Islet precursor cell (in vitro differentiated cells): ENCODE data around the gene PPP1R12C.

Experiments
- DNase-seq: peaks from one replicate; pipeline ENCODE4 v3.0.0-alpha.2; 2018

PPP1R12C gene

DNA sequence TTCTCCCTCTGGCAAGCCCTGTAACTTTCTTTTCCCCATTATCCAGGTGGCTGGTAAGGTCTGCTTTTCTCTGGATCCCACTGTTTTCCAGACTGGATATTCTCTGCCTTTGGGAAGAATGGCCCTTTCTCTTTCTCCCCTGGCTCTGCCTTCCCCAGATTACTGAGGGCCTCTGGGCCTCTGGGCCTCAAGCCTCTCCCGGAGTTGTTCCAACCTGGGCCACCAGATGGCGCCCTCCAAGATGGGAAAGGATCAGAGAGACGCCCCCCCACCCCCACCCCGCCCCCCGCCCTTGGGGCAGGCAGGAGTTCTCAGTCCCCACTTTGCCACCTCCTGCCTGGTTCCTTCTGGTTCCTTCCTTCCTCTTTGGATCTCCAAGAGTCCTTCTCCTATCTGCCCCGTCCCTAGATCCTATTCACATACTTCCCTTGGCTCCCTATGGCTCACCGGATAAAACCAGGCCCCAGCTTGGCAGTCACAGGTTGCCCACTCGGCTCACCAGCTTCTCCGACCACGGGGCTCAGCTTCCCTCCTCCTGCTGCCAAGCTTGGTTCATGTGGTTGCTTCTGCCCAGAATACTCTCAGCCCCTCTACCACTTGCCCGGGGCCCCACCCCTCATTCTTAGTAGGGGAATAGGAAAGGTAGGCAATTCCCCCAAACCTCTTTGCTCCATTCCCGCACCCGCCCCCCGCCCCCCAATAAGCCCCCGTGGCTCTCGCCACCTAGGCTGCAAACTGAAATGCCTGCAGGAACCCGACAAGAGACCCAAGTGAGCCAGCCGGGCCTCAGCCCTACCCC is 28.7 kb downstream of the PPP1R12C start:
- DNase-seq: peak; percentile 88

GRCh38 chr19:55088021-55088451 is 29.4 kb downstream of the PPP1R12C start:
- no peak for DNase-seq

DNA sequence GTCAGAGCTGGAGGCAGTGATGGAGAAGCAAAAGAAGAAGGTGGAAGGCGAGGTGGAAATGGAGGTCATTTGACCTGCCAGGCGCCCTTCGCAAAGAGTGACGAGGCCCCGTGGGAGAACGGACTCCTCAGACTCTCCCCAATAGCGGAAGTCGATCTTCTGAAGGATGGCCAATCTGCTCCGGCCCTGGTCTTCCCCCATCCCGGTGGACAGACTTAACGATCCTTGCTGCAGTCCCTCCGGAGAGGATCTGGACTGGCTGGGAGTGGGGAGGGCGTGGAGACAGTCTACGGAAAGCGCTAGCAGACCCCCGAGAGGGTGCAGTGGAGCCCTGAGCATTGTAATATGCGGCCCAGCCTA is 29.9 kb downstream of the PPP1R12C start:
- no peak for DNase-seq

DNA sequence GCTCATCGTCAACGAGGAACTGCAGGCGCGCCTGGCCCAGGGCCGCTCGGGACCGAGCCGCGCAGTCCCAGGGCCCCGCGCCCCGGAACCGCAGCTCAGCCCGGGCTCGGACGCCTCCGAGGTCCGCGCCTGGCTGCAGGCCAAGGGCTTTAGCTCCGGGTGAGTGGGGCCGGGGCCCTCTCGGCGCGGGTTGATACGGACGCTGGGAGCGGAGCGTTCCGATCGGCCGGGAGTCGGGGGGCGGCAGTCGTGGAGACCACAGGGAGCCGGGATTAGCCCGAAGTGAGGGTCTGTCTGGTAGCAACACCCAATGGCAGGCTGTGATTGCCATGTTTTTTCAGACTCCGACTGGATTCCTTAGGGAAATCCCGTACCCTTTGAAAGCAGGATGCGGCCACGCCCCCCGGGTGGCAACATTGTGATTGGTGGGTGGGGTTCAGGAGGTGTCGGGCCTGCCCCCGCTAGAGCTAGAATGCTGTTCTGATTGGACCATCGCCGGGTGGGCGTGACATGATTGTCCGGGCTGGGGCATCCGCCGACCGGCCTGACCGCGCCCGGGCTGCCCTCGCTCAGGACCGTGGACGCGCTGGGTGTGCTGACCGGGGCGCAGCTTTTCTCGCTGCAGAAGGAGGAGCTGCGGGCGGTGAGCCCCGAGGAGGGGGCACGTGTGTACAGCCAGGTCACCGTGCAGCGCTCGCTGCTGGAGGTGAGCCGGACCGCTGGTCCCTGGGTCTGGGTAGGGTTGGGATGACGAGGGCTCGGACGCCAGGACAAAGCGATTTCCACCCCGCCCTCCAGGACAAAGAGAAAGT is 30.5 kb downstream of the PPP1R12C start:
- DNase-seq: peak; percentile 98

DNA sequence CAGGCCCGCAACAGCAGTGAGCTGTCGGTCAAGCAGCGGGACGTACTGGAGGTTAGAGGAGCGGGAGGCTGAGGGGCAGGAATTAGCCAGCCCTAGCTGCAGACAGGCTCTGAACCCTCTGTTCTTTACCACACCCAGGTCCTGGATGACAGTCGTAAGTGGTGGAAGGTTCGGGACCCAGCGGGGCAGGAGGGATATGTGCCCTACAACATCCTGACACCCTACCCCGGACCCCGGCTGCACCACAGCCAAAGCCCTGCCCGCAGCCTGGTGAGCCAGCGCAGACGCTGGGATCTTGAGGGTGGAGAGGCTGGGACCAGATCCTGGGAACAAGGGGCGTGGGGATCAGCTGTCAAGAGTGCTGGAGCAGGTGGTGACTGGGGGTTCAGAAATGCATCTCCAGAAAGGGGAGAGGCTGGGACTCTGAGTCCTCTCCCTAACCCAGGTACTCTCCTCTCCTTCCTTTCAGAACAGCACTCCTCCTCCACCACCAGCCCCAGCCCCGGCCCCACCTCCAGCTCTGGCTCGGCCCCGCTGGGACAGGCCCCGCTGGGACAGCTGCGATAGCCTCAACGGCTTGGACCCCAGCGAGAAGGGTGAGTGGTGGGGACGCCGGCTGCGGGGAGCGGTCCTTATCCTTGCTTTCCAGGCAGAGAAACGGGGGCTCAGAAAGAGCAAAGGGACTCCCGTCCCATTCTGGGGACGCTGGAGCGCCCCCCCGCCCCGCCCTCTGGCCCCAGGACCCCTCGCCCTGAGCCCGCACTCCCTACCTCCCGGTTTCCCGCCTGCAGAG is 31.3 kb downstream of the PPP1R12C start:
- DNase-seq: no peak

DNA sequence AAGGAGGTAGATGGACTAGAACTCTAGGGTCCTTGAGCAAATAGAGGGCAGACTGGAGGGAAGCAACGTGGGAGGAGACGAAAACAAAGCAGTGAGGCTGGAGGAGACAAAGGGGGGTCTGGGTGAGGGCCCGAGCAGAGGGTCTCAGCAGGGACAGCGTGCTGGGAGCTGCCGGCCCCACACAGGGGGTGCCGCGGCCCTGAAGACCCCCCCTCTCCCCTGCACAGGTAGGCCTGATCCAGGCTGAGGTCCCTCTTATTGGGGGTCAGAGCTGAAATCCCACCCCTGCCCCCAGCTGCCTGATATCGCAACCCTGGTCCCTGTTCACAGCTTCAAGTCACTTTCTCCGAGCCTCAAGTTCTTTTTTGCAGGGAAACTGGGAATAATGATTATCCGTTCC is 33.0 kb downstream of the PPP1R12C start:
- DNase-seq: no peak

GRCh38 chr19:55083004-55083850 is 34.2 kb downstream of the PPP1R12C start:
- DNase-seq: no peak

DNA sequence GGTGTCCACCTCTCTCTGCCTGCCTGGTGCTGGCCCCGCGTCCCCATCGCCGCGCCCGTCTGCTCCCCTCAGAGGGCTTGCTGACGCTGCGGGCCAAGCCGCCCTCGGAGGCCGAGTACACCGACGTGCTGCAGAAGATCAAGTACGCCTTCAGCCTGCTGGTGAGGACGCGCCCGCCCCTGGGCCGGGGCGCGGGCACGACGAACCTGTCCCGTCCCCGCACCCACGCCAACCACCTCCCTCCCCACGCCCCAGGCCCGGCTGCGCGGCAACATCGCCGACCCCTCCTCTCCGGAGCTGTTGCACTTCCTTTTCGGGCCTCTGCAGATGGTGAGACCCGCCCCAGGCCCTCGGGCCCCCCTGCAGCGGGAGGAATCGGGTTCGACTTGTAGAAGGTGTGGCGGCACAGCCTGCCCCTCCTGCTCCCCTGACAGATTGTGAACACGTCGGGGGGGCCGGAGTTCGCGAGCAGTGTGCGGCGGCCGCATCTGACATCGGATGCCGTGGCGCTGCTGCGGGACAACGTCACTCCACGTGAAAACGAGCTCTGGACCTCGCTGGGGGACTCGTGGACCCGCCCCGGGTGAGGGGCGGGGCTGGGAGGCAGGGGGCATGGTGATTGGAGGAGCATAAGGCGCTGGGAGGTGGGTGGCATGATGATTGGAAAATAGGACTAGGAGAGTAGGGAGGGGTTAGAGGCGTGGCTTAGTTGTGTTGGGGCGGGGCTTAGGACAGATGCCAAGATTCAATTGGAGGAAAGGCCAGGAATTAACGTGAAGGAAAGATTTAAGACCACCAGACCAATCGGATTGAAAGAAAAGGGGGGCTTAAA is 35.2 kb downstream of the PPP1R12C start:
- peak; percentile 76 for DNase-seq

GRCh38 chr19:55081770-55082019 is 35.7 kb downstream of the PPP1R12C start:
- DNase-seq: no peak

GRCh38 chr19:55080968-55081769 is 36.3 kb downstream of the PPP1R12C start:
- DNase-seq: peak; percentile 97

DNA sequence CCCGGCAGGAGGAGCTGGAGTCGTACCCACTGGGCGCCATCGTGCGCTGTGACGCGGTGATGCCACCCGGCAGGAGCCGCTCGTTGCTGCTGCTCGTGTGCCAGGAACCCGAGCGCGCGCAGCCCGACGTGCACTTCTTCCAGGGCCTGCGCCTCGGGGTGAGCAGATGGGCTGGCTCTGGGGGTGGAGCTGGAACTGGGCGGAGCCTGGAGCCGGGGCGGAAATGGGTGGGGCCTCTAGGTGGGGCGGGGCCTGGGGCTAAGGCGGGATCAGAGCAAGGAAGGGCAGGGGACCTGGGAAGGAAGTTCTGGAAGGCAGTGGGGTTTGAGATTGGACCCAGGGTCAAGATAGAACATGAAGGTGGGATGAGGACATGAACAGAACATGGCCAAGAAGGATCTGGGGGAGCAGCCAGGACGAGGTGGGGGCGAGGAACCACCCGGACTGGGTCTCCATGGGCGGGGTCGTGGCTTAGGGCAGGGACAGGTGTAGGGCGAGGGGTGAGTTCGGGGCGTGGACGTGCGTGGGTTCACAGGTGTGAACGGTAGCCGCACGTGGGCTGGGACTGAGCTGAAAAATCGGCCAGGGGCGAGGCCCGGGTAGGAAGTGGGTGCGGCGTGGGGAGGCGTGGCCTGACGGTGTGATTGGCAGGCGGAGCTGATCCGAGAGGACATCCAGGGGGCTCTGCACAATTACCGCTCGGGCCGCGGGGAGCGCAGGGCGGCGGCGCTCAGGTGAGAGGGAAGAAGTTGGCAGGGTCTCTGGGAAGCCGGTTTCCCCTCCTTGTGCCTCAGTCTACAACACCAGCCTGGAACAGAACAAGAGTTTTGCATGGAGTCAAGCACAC is 37.1 kb downstream of the PPP1R12C start:
- peak; percentile 87 for DNase-seq

- no peak for DNase-seq
Measured at GRCh38 chr19:55079400-55080038, 37.9 kb downstream of the PPP1R12C start.

- no peak for DNase-seq
Measured at GRCh38 chr19:55078996-55079395, 38.4 kb downstream of the PPP1R12C start.

DNA sequence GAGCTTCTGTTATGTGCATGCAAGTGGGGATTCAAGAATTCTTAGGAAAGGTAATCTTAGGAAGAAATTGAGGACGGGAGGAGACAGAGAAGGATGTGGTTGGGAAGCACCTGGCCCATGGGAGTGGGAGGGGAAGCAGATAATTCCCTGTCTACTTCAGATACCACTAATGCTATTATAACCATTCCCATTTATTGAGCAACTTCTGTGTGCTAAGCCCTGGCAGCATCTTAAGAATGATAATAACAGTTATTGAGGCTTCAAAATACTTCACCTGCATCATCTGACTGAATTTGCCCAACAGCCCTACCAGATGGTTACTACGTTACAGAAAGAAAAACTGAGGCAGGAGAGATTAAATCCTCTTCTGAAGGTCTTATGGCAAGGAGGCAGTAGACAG is 40.3 kb downstream of the PPP1R12C start:
- no peak for DNase-seq

DNA sequence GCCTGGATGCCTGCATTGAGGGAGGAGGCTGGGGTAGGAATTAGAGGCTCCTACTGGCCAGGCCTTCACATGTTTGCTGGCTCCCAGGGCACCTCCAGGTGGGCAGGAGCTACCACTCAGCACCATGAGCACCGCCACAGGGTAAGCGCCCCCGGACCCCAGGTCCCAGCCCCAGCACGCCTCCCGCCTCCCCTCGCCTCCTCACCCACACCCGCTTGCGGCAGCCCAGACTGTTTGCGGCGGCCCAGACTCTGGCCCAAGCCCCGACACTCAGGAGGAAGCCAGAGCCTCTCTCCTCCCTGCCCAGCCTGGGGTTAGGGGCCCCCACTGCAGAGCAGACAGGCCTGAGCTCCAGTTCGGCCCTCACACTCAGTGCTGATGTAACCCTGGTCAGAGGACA is 41.1 kb downstream of the PPP1R12C start:
- DNase-seq: no peak

GRCh38 chr19:55075371-55075998 is 42.0 kb downstream of the PPP1R12C start, which contains the start of gene EPS8L1:
EPS8L1 (plus strand) TSS chr19:55075869; CDS start chr19:55076445, 576 bp downstream.
- DNase-seq: peak; percentile 94

DNA sequence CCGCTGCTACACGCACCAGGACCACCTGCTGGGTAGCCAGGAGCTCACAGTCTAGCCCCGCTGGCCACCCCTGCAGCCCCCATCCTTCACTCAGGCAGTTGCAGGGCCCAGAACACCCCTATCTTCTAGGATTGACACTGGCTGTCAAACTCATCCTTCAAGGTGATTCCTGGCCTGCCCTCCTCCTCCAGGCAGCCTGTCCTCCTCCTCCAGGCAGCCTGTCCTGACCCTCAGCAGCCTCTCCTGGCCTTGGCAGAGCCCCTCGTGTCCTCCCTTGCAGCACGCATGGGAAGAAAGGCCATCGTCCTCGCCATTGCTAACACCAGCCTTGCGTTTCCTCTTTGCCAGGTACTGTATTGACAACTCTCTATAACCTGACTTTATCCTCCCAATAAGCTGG is 45.5 kb downstream of the PPP1R12C start:
- no peak for DNase-seq

DNA sequence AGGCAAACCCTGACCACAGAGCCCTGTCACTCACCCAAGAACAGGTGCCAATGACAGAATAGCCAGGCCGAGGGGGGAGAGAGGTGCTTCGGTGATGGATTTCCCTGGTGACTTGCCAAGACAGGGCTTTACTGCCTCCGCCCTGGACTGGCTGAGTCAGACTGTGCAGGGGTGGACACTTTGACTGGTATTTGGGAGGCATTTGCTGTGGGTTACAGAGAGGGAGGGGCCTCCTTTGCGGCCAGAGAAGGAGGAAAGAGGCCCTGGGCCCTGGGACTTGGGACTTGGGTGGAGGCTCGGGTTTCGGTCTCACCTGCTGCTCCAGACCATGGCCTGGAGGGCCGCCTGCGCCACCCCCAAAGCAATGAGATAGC is 46.3 kb downstream of the PPP1R12C start:
- DNase-seq: peak; percentile 86
